Muscle layer of colon (tissue), 2 donors: ENCODE results near the gene EEF1A2.

Experiments
- H3K27ac ChIP-seq: one replicate; pipeline ENCODE4 v1.7.0; 2013; ENCODE audit warnings: low read depth, mild to moderate bottlenecking, low read length, moderate library complexity
- H3K27me3 ChIP-seq, 2 donors: one replicate each; pipeline ENCODE4 v1.7.0; 2013; ENCODE audit warnings: low read length in 2 of 2, mild to moderate bottlenecking in 2 of 2; ENCODE audit not compliant: insufficient read depth in 2 of 2, control insufficient read depth in 1 of 2
- H3K36me3 ChIP-seq: one replicate; pipeline ENCODE4 v1.7.0; 2013; ENCODE audit warnings: mild to moderate bottlenecking, low read length; ENCODE audit not compliant: insufficient read depth
- H3K4me1 ChIP-seq: one replicate; pipeline ENCODE4 v1.7.0; 2013; ENCODE audit warnings: mild to moderate bottlenecking, low read length; ENCODE audit not compliant: insufficient read depth
- H3K4me3 ChIP-seq, 2 donors: one replicate each; pipeline ENCODE4 v1.7.0; 2013; ENCODE audit warnings: low read length in 2 of 2, low read depth in 1 of 2, mild to moderate bottlenecking in 1 of 2, moderate library complexity in 1 of 2
- H3K9ac ChIP-seq: one replicate; pipeline ENCODE4 v1.7.0; 2013; ENCODE audit warnings: low read length
- H3K9me3 ChIP-seq: one replicate; pipeline ENCODE4 v1.7.0; 2013; ENCODE audit warnings: mild to moderate bottlenecking, low read length
- donor health status: abdominal sarcoma.
- donor health status: Adenocarcinoma of cecum.

Gene EEF1A2

GRCh38 chr20:63542696-63543095 lies 43.8 kb upstream of the EEF1A2 start:
- H3K9ac ChIP-seq, result no peak overlapping the region
- H3K9me3 ChIP-seq, result no peaks in the 10 kb centered on the region
- H3K27ac ChIP-seq, result no peak overlapping the region
- no peak overlapping the region for H3K4me3 ChIP-seq
- peaks cover 0 to 19% of the 10 kb centered on the region in 2 donors for H3K27me3 ChIP-seq
- no peaks in the 10 kb centered on the region for H3K4me1 ChIP-seq
- no peaks in the 10 kb centered on the region for H3K36me3 ChIP-seq

GRCh38 chr20:63542031-63542559 lies 43.2 kb upstream of the EEF1A2 start:
- H3K27ac ChIP-seq, result no peak overlapping the region
- no peaks in the 10 kb centered on the region for H3K9me3 ChIP-seq
- no peaks in the 10 kb centered on the region for H3K4me1 ChIP-seq
- no peak overlapping the region for H3K4me3 ChIP-seq
- no peaks in the 10 kb centered on the region for H3K36me3 ChIP-seq
- H3K27me3 ChIP-seq, result peaks cover 0 to 19% of the 10 kb centered on the region in 2 donors
- no peak overlapping the region for H3K9ac ChIP-seq

GRCh38 chr20:63541371-63541770 lies 42.5 kb upstream of the EEF1A2 start:
- Histone ChIP-seq H3K4me3 (no peak overlapping the region), H3K36me3 (no peaks in the 10 kb centered on the region), H3K4me1 (no peaks in the 10 kb centered on the region), H3K9ac (no peak overlapping the region), H3K9me3 (no peaks in the 10 kb centered on the region), H3K27ac (no peak overlapping the region), H3K27me3 (peaks cover 0 to 17% of the 10 kb centered on the region in 2 donors)

- Histone ChIP-seq H3K36me3 (no peaks in the 10 kb centered on the region), H3K27ac (no peak overlapping the region), H3K9ac (no peak overlapping the region), H3K27me3 (peaks cover 0 to 13% of the 10 kb centered on the region in 2 donors), H3K4me3 (no peak overlapping the region), H3K9me3 (no peaks in the 10 kb centered on the region), H3K4me1 (no peaks in the 10 kb centered on the region)
These were observed 41.7 kb upstream of the EEF1A2 start for GRCh38 chr20:63540417-63541186.

- no peak overlapping the region for H3K9ac ChIP-seq
- H3K4me3 ChIP-seq, result no peak overlapping the region
- no peaks in the 10 kb centered on the region for H3K36me3 ChIP-seq
- H3K27me3 ChIP-seq, result peaks cover 0 to 20% of the 10 kb centered on the region in 2 donors
- H3K27ac ChIP-seq, result no peak overlapping the region
- no peaks in the 10 kb centered on the region for H3K4me1 ChIP-seq
- H3K9me3 ChIP-seq, result no peaks in the 10 kb centered on the region
These were observed 40.8 kb upstream of the EEF1A2 start for GRCh38 chr20:63539441-63540370.

GRCh38 chr20:63539092-63539430 lies 40.2 kb upstream of the EEF1A2 start:
- Histone ChIP-seq H3K9ac (no peak overlapping the region), H3K27ac (no peak overlapping the region), H3K27me3 (peaks cover 0 to 27% of the 10 kb centered on the region in 2 donors), H3K36me3 (no peaks in the 10 kb centered on the region), H3K4me1 (no peaks in the 10 kb centered on the region), H3K9me3 (no peaks in the 10 kb centered on the region), H3K4me3 (no peak overlapping the region)

- H3K4me1 ChIP-seq, result no peaks in the 10 kb centered on the region
- H3K27ac ChIP-seq, result no peak overlapping the region
- H3K9me3 ChIP-seq, result no peaks in the 10 kb centered on the region
- H3K9ac ChIP-seq, result no peak overlapping the region
- H3K36me3 ChIP-seq, result no peaks in the 10 kb centered on the region
- peaks cover 0 to 33% of the 10 kb centered on the region in 2 donors for H3K27me3 ChIP-seq
- peak overlapping the region in 1 of 2 donors; percentile 21 for H3K4me3 ChIP-seq
These were observed 39.6 kb upstream of the EEF1A2 start for GRCh38 chr20:63538204-63539091.

- Histone ChIP-seq H3K9ac (no peak overlapping the region), H3K36me3 (no peaks in the 10 kb centered on the region), H3K9me3 (no peaks in the 10 kb centered on the region), H3K27ac (no peak overlapping the region), H3K4me3 (peak overlapping the region in 1 of 2 donors; percentile 21), H3K4me1 (no peaks in the 10 kb centered on the region), H3K27me3 (peaks cover 0 to 36% of the 10 kb centered on the region in 2 donors)
These were observed 38.8 kb upstream of the EEF1A2 start for GRCh38 chr20:63537525-63538203.

- H3K4me3 ChIP-seq, result peak within 1 kb of the TSS in 1 of 2 donors; percentile 21
- no peaks in the 10 kb centered on the region for H3K4me1 ChIP-seq
- no peaks in the 10 kb centered on the region for H3K36me3 ChIP-seq
- no peak within 1 kb of the TSS for H3K9ac ChIP-seq
- H3K27me3 ChIP-seq, result peaks cover 0 to 41% of the 10 kb centered on the region in 2 donors
- no peaks in the 10 kb centered on the region for H3K9me3 ChIP-seq
- no peak within 1 kb of the TSS for H3K27ac ChIP-seq
These were observed 38.2 kb upstream of the EEF1A2 start, which contains the start of gene PTK6 for GRCh38 chr20:63536997-63537524. PTK6 (minus strand) TSS chr20:63537376; CDS start chr20:63537314, 62 bp downstream.

- Histone ChIP-seq H3K27ac (no peak overlapping the region), H3K9me3 (no peaks in the 10 kb centered on the region), H3K4me3 (no peak overlapping the region), H3K4me1 (no peaks in the 10 kb centered on the region), H3K36me3 (no peaks in the 10 kb centered on the region), H3K9ac (no peak overlapping the region), H3K27me3 (peaks cover 0 to 41% of the 10 kb centered on the region in 2 donors)
These were observed 37.5 kb upstream of the EEF1A2 start for GRCh38 chr20:63536241-63536977.
